ENCODE measurements around the gene ERGIC1. TPM values are rescaled to one million over a fixed set of nuclear protein-coding genes. Genes with fewer than 3 reads are reported as not detected.

The ERGIC1 gene
- total and polyA plus RNA-seq, 10 of the 15 experiments (the other 5 are each of a cell fraction or from before 2014, with no cell fraction given): 8.8 to 104 (median 76.3) TPM

- no peak overlapping the region for H3K9ac ChIP-seq (ENCODE audit: control insufficient read depth, insufficient read depth, low read length)
- no peak for DNase-seq (ENCODE audit: low read depth, low spot score)
- no peak for ATAC-seq
- H3K4me3 ChIP-seq: no peak overlapping the region
- no peak overlapping the region for H2AFZ ChIP-seq (ENCODE audit: control insufficient read depth, low read depth, low read length)
- FAIRE-seq: no peak
- no peaks in the 10 kb centered on the region for H3K9me3 ChIP-seq (replicated peaks; ENCODE audit: control insufficient read depth, insufficient read depth, low read length)
- no TSS peak for BruUV-seq (replicated peaks)
- H3K27me3 ChIP-seq (replicated peaks in 1 of 2; ENCODE audit: control insufficient read depth in 2 of 2, insufficient read depth in 2 of 2, low read length in 1 of 2): no peaks in the 10 kb centered on the region
- SMC1A ChIA-PET (ENCODE audit: uncharacterized antibody, unreplicated experiment): no interaction called here
- peaks cover 0 to 7% of the 10 kb centered on the region in 2 experiments; a peak in 2 of 4 replicates for H3K36me3 ChIP-seq (ENCODE audit: control insufficient read depth in 2 of 2, insufficient read depth in 2 of 2, low read length in 1 of 2)
- RAD21 ChIA-PET (ENCODE audit: unreplicated experiment): no interaction called here
- in situ Hi-C loops (cut with MboI): no loop called here
- peaks cover 9% of the 10 kb centered on the region for H3K79me2 ChIP-seq (ENCODE audit: control insufficient read depth, insufficient read depth, low read length)
- no peaks in the 10 kb centered on the region for H4K20me1 ChIP-seq (ENCODE audit: control insufficient read depth, insufficient read depth)
- CTCF ChIA-PET: interaction anchor here (0.8 kb wide), 1 partner anchor 9 kb away, joined by 3 read pairs; no protein-coding TSS in a partner anchor
- H3K4me2 ChIP-seq (ENCODE audit: control insufficient read depth, insufficient read depth): no peak overlapping the region
- peaks cover 5% of the 10 kb centered on the region; the same call in 1 of the 2 replicates for H3K4me1 ChIP-seq (ENCODE audit: control insufficient read depth, insufficient read depth, low read length)
- WGBS (ENCODE audit: insufficient coverage, insufficient replicate concordance, low lambda C conversion rate, missing lambda C conversion rate): 93% methylated on average over 4 of the region's 4 CpGs
- H3K27ac ChIP-seq (ENCODE audit: control insufficient read depth, insufficient read depth): no peak overlapping the region
- POLR2A ChIA-PET: interaction anchor here (0.5 to 0.9 kb wide), 3 partner anchors 25 to 1275 kb away, joined by 3 to 4 read pairs (median 4); no protein-coding TSS in a partner anchor
- intact Hi-C loops (cut with micrococcal nuclease; ENCODE audit: unreplicated experiment): no loop called here
- TF ChIP-seq CTCF (IDR thresholded peaks at IDR 0.05 in 2 of 3, conservative IDR thresholded peaks at IDR 0.05 in 1 of 3; ENCODE audit: control insufficient read depth in 2 of 3, extremely low read depth in 1 of 3, insufficient read depth in 1 of 3, low read depth in 3 of 3, low read length in 3 of 3) (no peak), PKNOX1 (IDR thresholded peaks at IDR 0.05) (no peak), CREB1 (IDR thresholded peaks at IDR 0.05; ENCODE audit: low read depth) (no peak), NR2C2 (IDR thresholded peaks at IDR 0.05; ENCODE audit: borderline replicate concordance, control insufficient read depth, insufficient read length, low read depth) (no peak), RAD21 (IDR thresholded peaks at IDR 0.05; ENCODE audit: insufficient read depth, low read depth, low read length) (no peak), BRCA1 (IDR thresholded peaks at IDR 0.05; ENCODE audit: low read depth, low read length) (no peak), ZBTB4 (CRISPR knock-in tag; IDR thresholded peaks at IDR 0.05) (no peak), HDAC6 (IDR thresholded peaks at IDR 0.05; ENCODE audit: unreplicated experiment) (no peak), IKZF1 (conservative IDR thresholded peaks at IDR 0.05) (no peak), NFYB (IDR thresholded peaks at IDR 0.05; ENCODE audit: insufficient read depth, low read depth, low read length) (no peak), NFIC (IDR thresholded peaks at IDR 0.05; ENCODE audit: low read depth, low read length) (no peak), DPF2 (IDR thresholded peaks at IDR 0.05) (no peak), SIN3A (IDR thresholded peaks at IDR 0.05; ENCODE audit: low read depth, low read length) (no peak), ZNF687 (IDR thresholded peaks at IDR 0.05) (no peak), SMARCA5 (IDR thresholded peaks at IDR 0.05) (no peak)
Measured at GRCh38 chr5:172856336-172856735, 22.3 kb downstream of the ERGIC1 start.
